ENCODE measurements around the gene KRT33B. TPM values are rescaled to one million over a fixed set of nuclear protein-coding genes. Genes with fewer than 3 reads are reported as not detected.

The KRT33B gene
- total and polyA plus RNA-seq, 10 of the 15 experiments (the other 5 are each of a cell fraction or from before 2014, with no cell fraction given): not detected

GRCh38 chr17:41390411-41390938, 20.9 kb upstream of the KRT33B start:
- H4K20me1 ChIP-seq (ENCODE audit: control insufficient read depth, insufficient read depth): no peaks in the 10 kb centered on the region
- no peak overlapping the region for H3K4me2 ChIP-seq (ENCODE audit: control insufficient read depth, insufficient read depth)
- SMC1A ChIA-PET (ENCODE audit: uncharacterized antibody, unreplicated experiment): interaction anchor here (0.8 to 1.5 kb wide), 4 partner anchors 8 to 438 kb away, joined by 3 read pairs; partner anchors contain the start of gene KRT34
- H2AFZ ChIP-seq (ENCODE audit: control insufficient read depth, low read depth, low read length): no peak overlapping the region
- no peak overlapping the region for H3K27ac ChIP-seq (ENCODE audit: control insufficient read depth, insufficient read depth)
- H3K4me3 ChIP-seq: no peak overlapping the region
- no peak for ATAC-seq
- intact Hi-C loops (cut with micrococcal nuclease; ENCODE audit: unreplicated experiment): no loop called here
- no peaks in the 10 kb centered on the region for H3K79me2 ChIP-seq (ENCODE audit: control insufficient read depth, insufficient read depth, low read length)
- no peaks in the 10 kb centered on the region for H3K36me3 ChIP-seq (ENCODE audit: control insufficient read depth in 2 of 2, insufficient read depth in 2 of 2, low read length in 1 of 2)
- 20% methylated on average over 7 of the region's 7 CpGs for WGBS (ENCODE audit: insufficient coverage, insufficient replicate concordance, low lambda C conversion rate, missing lambda C conversion rate)
- RAD21 ChIA-PET (ENCODE audit: unreplicated experiment): no interaction called here
- TF ChIP-seq RB1 (IDR thresholded peaks at IDR 0.05; ENCODE audit: borderline replicate concordance) (no peak), IRF4 (IDR thresholded peaks at IDR 0.05; ENCODE audit: low read depth, low read length) (no peak), SMAD1 (IDR thresholded peaks at IDR 0.05; ENCODE audit: low read depth, partially characterized antibody) (no peak)
- TF ChIP-seq, protein P1, sequence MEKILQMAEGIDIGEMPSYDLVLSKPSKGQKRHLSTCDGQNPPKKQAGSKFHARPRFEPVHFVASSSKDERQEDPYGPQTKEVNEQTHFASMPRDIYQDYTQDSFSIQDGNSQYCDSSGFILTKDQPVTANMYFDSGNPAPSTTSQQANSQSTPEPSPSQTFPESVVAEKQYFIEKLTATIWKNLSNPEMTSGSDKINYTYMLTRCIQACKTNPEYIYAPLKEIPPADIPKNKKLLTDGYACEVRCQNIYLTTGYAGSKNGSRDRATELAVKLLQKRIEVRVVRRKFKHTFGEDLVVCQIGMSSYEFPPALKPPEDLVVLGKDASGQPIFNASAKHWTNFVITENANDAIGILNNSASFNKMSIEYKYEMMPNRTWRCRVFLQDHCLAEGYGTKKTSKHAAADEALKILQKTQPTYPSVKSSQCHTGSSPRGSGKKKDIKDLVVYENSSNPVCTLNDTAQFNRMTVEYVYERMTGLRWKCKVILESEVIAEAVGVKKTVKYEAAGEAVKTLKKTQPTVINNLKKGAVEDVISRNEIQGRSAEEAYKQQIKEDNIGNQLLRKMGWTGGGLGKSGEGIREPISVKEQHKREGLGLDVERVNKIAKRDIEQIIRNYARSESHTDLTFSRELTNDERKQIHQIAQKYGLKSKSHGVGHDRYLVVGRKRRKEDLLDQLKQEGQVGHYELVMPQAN (conservative IDR thresholded peaks at IDR 0.05): no peak
- no peaks in the 10 kb centered on the region for H3K4me1 ChIP-seq (ENCODE audit: control insufficient read depth, insufficient read depth, low read length)
- POLR2A ChIA-PET: no interaction called here
- H3K27me3 ChIP-seq (replicated peaks in 1 of 2; ENCODE audit: control insufficient read depth in 2 of 2, insufficient read depth in 2 of 2, low read length in 1 of 2): no peaks in the 10 kb centered on the region; a peak in 1 of 4 replicates
- H3K9ac ChIP-seq (ENCODE audit: control insufficient read depth, insufficient read depth, low read length): no peak overlapping the region
- no peaks in the 10 kb centered on the region; the same call in 2 of the 3 replicates for H3K9me3 ChIP-seq (replicated peaks; ENCODE audit: control insufficient read depth, insufficient read depth, low read length)
- DNase-seq (ENCODE audit: low read depth, low spot score): no peak
- FAIRE-seq: no peak
- in situ Hi-C loops (cut with MboI): no loop called here
- CTCF ChIA-PET: interaction anchor here (1.2 kb wide), 1 partner anchor 68 kb away, joined by 3 read pairs; no protein-coding TSS in a partner anchor
- BruUV-seq (replicated peaks): no TSS peak

GRCh38 chr17:41387670-41388069, 18.1 kb upstream of the KRT33B start:
- no peak for FAIRE-seq
- no peaks in the 10 kb centered on the region; the same call in 2 of the 3 replicates for H3K9me3 ChIP-seq (replicated peaks; ENCODE audit: control insufficient read depth, insufficient read depth, low read length)
- ChIA-PET SMC1A (ENCODE audit: uncharacterized antibody, unreplicated experiment) (interaction anchor here (1.3 kb wide), 1 partner anchor 87 kb away, joined by 3 read pairs; no protein-coding TSS in a partner anchor), RAD21 (ENCODE audit: unreplicated experiment) (no interaction called here), POLR2A (no interaction called here), CTCF (no interaction called here)
- H3K4me3 ChIP-seq: no peak overlapping the region
- H3K27me3 ChIP-seq (replicated peaks in 1 of 2; ENCODE audit: control insufficient read depth in 2 of 2, insufficient read depth in 2 of 2, low read length in 1 of 2): no peaks in the 10 kb centered on the region
- in situ Hi-C loops (cut with MboI): no loop called here
- no peak overlapping the region for H3K27ac ChIP-seq (ENCODE audit: control insufficient read depth, insufficient read depth)
- BruUV-seq (replicated peaks): no TSS peak
- no peak for DNase-seq (ENCODE audit: low read depth, low spot score)
- no peaks in the 10 kb centered on the region for H3K79me2 ChIP-seq (ENCODE audit: control insufficient read depth, insufficient read depth, low read length)
- intact Hi-C loops (cut with micrococcal nuclease; ENCODE audit: unreplicated experiment): no loop called here
- no peaks in the 10 kb centered on the region for H3K36me3 ChIP-seq (ENCODE audit: control insufficient read depth in 2 of 2, insufficient read depth in 2 of 2, low read length in 1 of 2)
- no peak overlapping the region for H3K4me2 ChIP-seq (ENCODE audit: control insufficient read depth, insufficient read depth)
- WGBS (ENCODE audit: insufficient coverage, insufficient replicate concordance, low lambda C conversion rate, missing lambda C conversion rate): 0% methylated on average over 4 of the region's 4 CpGs
- no peaks in the 10 kb centered on the region for H3K4me1 ChIP-seq (ENCODE audit: control insufficient read depth, insufficient read depth, low read length)
- no peak overlapping the region for H2AFZ ChIP-seq (ENCODE audit: control insufficient read depth, low read depth, low read length)
- ATAC-seq: no peak
- H4K20me1 ChIP-seq (ENCODE audit: control insufficient read depth, insufficient read depth): no peaks in the 10 kb centered on the region
- H3K9ac ChIP-seq (ENCODE audit: control insufficient read depth, insufficient read depth, low read length): no peak overlapping the region
- TF ChIP-seq IRF4 (IDR thresholded peaks at IDR 0.05; ENCODE audit: low read depth, low read length) (no peak), MYB (IDR thresholded peaks at IDR 0.05; ENCODE audit: borderline replicate concordance, low read depth, low read length) (no peak), EGR1 (IDR thresholded peaks at IDR 0.05; ENCODE audit: borderline replicate concordance in 1 of 2, low read depth in 2 of 2, low read length in 2 of 2) (no peak), EZH2 (IDR thresholded peaks at IDR 0.05; ENCODE audit: borderline replicate concordance, control insufficient read depth, low read depth, low read length) (no peak), SP1 (IDR thresholded peaks at IDR 0.05; ENCODE audit: low read depth, low read length) (no peak)
- TF ChIP-seq, protein P2, sequence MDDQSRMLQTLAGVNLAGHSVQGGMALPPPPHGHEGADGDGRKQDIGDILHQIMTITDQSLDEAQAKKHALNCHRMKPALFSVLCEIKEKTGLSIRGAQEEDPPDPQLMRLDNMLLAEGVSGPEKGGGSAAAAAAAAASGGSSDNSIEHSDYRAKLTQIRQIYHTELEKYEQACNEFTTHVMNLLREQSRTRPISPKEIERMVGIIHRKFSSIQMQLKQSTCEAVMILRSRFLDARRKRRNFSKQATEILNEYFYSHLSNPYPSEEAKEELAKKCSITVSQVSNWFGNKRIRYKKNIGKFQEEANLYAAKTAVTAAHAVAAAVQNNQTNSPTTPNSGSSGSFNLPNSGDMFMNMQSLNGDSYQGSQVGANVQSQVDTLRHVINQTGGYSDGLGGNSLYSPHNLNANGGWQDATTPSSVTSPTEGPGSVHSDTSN (IDR thresholded peaks at IDR 0.05; ENCODE audit: insufficient replicate concordance, low read depth, low read length): no peak
- TF ChIP-seq, protein P3, sequence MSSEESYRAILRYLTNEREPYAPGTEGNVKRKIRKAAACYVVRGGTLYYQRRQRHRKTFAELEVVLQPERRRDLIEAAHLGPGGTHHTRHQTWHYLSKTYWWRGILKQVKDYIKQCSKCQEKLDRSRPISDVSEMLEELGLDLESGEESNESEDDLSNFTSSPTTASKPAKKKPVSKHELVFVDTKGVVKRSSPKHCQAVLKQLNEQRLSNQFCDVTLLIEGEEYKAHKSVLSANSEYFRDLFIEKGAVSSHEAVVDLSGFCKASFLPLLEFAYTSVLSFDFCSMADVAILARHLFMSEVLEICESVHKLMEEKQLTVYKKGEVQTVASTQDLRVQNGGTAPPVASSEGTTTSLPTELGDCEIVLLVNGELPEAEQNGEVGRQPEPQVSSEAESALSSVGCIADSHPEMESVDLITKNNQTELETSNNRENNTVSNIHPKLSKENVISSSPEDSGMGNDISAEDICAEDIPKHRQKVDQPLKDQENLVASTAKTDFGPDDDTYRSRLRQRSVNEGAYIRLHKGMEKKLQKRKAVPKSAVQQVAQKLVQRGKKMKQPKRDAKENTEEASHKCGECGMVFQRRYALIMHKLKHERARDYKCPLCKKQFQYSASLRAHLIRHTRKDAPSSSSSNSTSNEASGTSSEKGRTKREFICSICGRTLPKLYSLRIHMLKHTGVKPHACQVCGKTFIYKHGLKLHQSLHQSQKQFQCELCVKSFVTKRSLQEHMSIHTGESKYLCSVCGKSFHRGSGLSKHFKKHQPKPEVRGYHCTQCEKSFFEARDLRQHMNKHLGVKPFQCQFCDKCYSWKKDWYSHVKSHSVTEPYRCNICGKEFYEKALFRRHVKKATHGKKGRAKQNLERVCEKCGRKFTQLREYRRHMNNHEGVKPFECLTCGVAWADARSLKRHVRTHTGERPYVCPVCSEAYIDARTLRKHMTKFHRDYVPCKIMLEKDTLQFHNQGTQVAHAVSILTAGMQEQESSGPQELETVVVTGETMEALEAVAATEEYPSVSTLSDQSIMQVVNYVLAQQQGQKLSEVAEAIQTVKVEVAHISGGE (CRISPR knock-in tag; IDR thresholded peaks at IDR 0.05): no peak

All from GM12878 (cell line).